A673 (cell line): ENCODE results near the gene KRT10. TPM values are rescaled to one million over a fixed set of nuclear protein-coding genes. Genes with fewer than 3 reads are reported as not detected.

Experiments
- BruUV-seq: library from RNA; stranded (reverse); fragments of 400-500 nt; replicated peaks from 2 replicates; lab custom pipeline; 2021; lab: Mats Ljungman, UMichigan
- CTCF ChIA-PET: fragments of 300-600 bp; sonication (Branson Sonifier 250); formaldehyde crosslinking; loops from one replicate; lab custom pipeline; 2022; ENCODE audit warnings: antibody characterized with exemption; lab: Charles Lee
- POLR2A ChIA-PET: fragments of 300-600 bp; sonication (Branson Sonifier 250); formaldehyde crosslinking; loops from one replicate; lab custom pipeline; 2022; ENCODE audit warnings: antibody characterized with exemption; ENCODE audit not compliant: low non-redundant PET; lab: Charles Lee
- DNase-seq: peaks from one replicate; pipeline ENCODE4 v3.0.0-alpha.2; 2015; ENCODE audit warnings: low spot score
- H3K27ac ChIP-seq: fragments of 200-600 bp; sonication (generic); 2 replicates; pipeline ENCODE4 v1.5.1; 2016; ENCODE audit warnings: mixed run types, low read depth, mild to moderate bottlenecking, mixed read lengths, antibody characterized with exemption, low read length; ENCODE audit not compliant: poor library complexity, severe bottlenecking
- H3K27me3 ChIP-seq: fragments of 200-600 bp; sonication (generic); replicated peaks from 2 replicates; pipeline ENCODE4 v1.6.1; 2017; ENCODE audit warnings: mixed run types, low read depth, mild to moderate bottlenecking, mixed read lengths, antibody characterized with exemption, low read length; ENCODE audit not compliant: insufficient read depth, poor library complexity
- H3K36me3 ChIP-seq: fragments of 200-600 bp; sonication (generic); 2 replicates; pipeline ENCODE4 v1.6.1; 2016; ENCODE audit warnings: mixed run types, mild to moderate bottlenecking, mixed read lengths, antibody characterized with exemption, low read length; ENCODE audit not compliant: insufficient read depth, poor library complexity, severe bottlenecking
- H3K4me1 ChIP-seq: fragments of 200-600 bp; sonication (generic); 2 replicates; pipeline ENCODE4 v1.6.1; 2017; ENCODE audit warnings: mixed run types, mild to moderate bottlenecking, mixed read lengths, antibody characterized with exemption, low read length; ENCODE audit not compliant: insufficient read depth, poor library complexity, severe bottlenecking
- H3K4me3 ChIP-seq: fragments of 200-600 bp; sonication (generic); 2 replicates; pipeline ENCODE4 v1.5.1; 2016; ENCODE audit warnings: low read depth, mixed run types, mild to moderate bottlenecking, mixed read lengths, low read length; ENCODE audit not compliant: poor library complexity, severe bottlenecking
- H3K9me3 ChIP-seq: fragments of 200-600 bp; sonication (generic); 2 replicates; pipeline ENCODE4 v1.6.1; 2016; ENCODE audit warnings: mixed run types, low read depth, mild to moderate bottlenecking, mixed read lengths, antibody characterized with exemption, low read length; ENCODE audit not compliant: poor library complexity, severe bottlenecking
- EZH2 ChIP-seq: fragments of 200-600 bp; sonication (generic); IDR thresholded peaks from 2 replicates; pipeline ENCODE4 v1.6.1; 2017; ENCODE audit warnings: borderline replicate concordance, low read depth, mild to moderate bottlenecking, mixed read lengths, antibody characterized with exemption, low read length; ENCODE audit not compliant: poor library complexity, severe bottlenecking
- intact Hi-C: fragments of 100-400 bp; cut with micrococcal nuclease; formaldehyde crosslinking; loops from one replicate; pipeline ENCODE4 v1.10.0; 2022; ENCODE audit not compliant: unreplicated experiment
- total RNA-seq: library from RNA; stranded (reverse); gene quantifications from 2 replicates; pipeline ENCODE4 v1.2.3, GENCODE V29; 2021
- TF ChIP-seq, protein P1 (sequence below): fragments of 300-800, 200-600 bp; sonication (generic); conservative IDR thresholded peaks from 2 replicates; pipeline ENCODE4 v1.5.1; 2017; ENCODE audit warnings: low read depth, mild to moderate bottlenecking, antibody characterized with exemption, low read length, moderate library complexity, mixed read lengths

Gene KRT10
- total RNA-seq, 1 experiment from 2014 or later: 36.2 TPM

GRCh38 chr17:40791111-40791510 lies 31.3 kb downstream of the KRT10 start:
- H3K27me3 ChIP-seq: no peaks in the 10 kb centered on the region
- H3K4me1 ChIP-seq: no peaks in the 10 kb centered on the region
- no TSS peak for BruUV-seq
- no peak overlapping the region for H3K27ac ChIP-seq
- DNase-seq: no peak
- intact Hi-C loops: loop anchor here (2.0 kb wide), 1 partner anchor 168 kb away; no protein-coding TSS in a partner anchor
- POLR2A ChIA-PET: no interaction called here
- H3K4me3 ChIP-seq: no peak overlapping the region
- no peaks in the 10 kb centered on the region for H3K36me3 ChIP-seq
- no peaks in the 10 kb centered on the region for H3K9me3 ChIP-seq
- TF ChIP-seq, protein P1, sequence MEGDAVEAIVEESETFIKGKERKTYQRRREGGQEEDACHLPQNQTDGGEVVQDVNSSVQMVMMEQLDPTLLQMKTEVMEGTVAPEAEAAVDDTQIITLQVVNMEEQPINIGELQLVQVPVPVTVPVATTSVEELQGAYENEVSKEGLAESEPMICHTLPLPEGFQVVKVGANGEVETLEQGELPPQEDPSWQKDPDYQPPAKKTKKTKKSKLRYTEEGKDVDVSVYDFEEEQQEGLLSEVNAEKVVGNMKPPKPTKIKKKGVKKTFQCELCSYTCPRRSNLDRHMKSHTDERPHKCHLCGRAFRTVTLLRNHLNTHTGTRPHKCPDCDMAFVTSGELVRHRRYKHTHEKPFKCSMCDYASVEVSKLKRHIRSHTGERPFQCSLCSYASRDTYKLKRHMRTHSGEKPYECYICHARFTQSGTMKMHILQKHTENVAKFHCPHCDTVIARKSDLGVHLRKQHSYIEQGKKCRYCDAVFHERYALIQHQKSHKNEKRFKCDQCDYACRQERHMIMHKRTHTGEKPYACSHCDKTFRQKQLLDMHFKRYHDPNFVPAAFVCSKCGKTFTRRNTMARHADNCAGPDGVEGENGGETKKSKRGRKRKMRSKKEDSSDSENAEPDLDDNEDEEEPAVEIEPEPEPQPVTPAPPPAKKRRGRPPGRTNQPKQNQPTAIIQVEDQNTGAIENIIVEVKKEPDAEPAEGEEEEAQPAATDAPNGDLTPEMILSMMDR: no peak
- CTCF ChIA-PET: no interaction called here

DNA sequence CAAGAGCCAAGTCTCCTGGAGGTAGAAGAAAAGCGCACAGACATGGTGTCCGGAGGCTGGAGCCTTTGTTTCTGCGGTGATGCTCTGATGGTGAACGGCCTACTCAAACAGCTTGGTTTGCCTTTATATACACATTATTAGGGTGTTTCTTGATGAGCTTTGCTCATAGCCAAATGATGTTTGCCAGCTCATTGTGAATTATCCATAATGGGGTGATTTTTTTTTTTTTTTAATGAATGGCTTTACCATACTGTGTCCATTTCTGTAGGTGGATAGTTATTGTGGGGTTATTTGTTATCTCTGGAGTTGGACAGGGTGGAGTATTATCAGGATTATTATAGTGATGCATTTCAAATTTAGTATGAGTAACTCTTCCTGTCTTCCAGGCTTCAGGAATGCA lies 40.0 kb downstream of the KRT10 start, which contains the start of gene KRT27:
KRT27 (minus strand) TSS at position 101 of the 400 bp plus-strand sequence; CDS start at position 44, 57 bp downstream.
- H3K36me3 ChIP-seq: no peaks in the 10 kb centered on the region
- ChIA-PET CTCF (interaction anchor here (0.7 kb wide), 1 partner anchor 357 kb away, joined by 5 read pairs; no protein-coding TSS in a partner anchor), POLR2A (no interaction called here)
- no TSS peak for BruUV-seq
- TF ChIP-seq EZH2: no peak
- TF ChIP-seq, protein P1: no peak
- no peak within 1 kb of the TSS for H3K27ac ChIP-seq
- H3K27me3 ChIP-seq: no peaks in the 10 kb centered on the region
- no peak within 1 kb of the TSS for H3K4me3 ChIP-seq
- no peaks in the 10 kb centered on the region for H3K4me1 ChIP-seq
- intact Hi-C loops: no loop called here
- no peak for DNase-seq
- no peaks in the 10 kb centered on the region for H3K9me3 ChIP-seq

GRCh38 chr17:40779181-40779909 lies 43.1 kb downstream of the KRT10 start:
- POLR2A ChIA-PET: no interaction called here
- peak overlapping the region; percentile 31 for H3K4me3 ChIP-seq
- CTCF ChIA-PET: no interaction called here

More at GRCh38 chr17:40779181-40779909, 43.1 kb downstream of the KRT10 start:
- H3K27me3 ChIP-seq: no peaks in the 10 kb centered on the region
- no peaks in the 10 kb centered on the region for H3K9me3 ChIP-seq
- H3K27ac ChIP-seq: no peak overlapping the region
- no peaks in the 10 kb centered on the region for H3K4me1 ChIP-seq
- no peaks in the 10 kb centered on the region for H3K36me3 ChIP-seq
- TF ChIP-seq, protein P1: no peak
- TF ChIP-seq EZH2: no peak
- BruUV-seq: no TSS peak
- intact Hi-C loops: no loop called here
- peak; percentile 24 for DNase-seq
